GM20431 (cell line): Measurements from ENCODE around the gene DUOX1.
"Not testable (repeated sequence)": the region's sequence is repeated elsewhere in the genome, so short reads cannot be mapped to it uniquely, and the experiment has no call there.

Experiments
- in situ Hi-C: fragments of 300-500 bp; cut with MseI, MboI; formaldehyde crosslinking; loops from one replicate; pipeline ENCODE4 v1.15.0; 2020; ENCODE audit warnings: low sequenced_read_pairs; ENCODE audit not compliant: unreplicated experiment

Gene DUOX1

DNA sequence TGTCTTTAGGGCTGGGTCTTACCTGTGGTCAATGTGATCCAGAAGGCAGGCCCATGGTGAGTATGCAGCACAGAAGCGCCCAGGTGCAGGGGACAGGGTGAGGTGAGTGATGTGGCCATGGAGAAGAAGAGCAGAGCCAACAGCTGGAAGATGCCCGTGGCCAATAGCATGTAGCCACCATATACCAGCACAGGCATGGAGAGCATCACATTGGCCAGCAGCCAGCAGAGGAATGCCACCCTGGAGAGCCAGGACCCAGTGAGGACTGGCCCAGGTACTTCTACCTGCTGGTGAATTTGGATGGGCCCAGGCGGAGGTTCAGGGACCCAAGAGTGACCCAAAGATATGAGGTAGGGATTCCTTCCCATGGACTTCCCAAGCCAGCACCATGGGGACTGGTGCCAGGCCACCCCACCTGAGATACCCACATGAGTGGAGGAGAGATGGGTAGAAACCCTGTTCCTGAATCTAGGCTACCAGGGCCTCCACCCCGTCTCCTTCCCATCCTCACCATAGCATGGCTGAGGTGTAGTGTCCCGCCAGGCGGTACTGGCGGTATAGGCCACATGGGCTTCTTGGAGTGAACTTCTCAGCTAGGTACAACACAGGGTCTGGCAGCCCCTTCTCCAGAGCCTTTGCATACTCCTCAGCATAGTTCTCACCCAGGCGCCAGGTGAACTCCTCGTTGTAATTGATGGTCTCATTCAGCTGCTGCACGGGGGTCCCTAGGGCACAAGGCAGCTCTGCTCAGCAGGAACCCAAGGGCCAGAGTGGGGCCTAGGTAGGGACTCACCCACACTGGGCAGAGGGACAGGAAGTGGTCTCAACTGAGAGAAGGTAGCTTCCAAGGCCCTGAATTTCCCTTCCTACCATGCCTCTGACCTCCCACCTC lies 9.5 kb upstream of the DUOX1 start:
- in situ Hi-C loops: no loop called here

DNA sequence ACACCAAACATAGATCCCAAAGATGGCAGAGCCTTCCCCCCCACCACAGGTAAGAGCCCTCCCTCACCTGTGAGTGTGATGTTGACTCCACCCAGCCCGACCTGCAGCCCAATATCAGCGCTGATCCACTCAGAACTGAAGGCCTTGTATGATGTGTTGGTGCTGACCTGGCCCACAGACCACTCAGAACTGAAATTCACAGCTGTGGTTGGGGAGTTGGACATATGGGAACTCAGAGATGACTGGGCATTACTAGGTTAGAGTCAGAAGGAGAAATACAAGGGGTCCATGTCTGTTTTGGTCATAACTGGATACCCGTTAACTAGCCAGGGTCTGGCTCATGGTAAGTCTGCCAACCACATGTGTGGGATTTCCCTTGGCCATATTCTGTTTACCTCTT lies 8.8 kb upstream of the DUOX1 start:
- in situ Hi-C loops: no loop called here

DNA sequence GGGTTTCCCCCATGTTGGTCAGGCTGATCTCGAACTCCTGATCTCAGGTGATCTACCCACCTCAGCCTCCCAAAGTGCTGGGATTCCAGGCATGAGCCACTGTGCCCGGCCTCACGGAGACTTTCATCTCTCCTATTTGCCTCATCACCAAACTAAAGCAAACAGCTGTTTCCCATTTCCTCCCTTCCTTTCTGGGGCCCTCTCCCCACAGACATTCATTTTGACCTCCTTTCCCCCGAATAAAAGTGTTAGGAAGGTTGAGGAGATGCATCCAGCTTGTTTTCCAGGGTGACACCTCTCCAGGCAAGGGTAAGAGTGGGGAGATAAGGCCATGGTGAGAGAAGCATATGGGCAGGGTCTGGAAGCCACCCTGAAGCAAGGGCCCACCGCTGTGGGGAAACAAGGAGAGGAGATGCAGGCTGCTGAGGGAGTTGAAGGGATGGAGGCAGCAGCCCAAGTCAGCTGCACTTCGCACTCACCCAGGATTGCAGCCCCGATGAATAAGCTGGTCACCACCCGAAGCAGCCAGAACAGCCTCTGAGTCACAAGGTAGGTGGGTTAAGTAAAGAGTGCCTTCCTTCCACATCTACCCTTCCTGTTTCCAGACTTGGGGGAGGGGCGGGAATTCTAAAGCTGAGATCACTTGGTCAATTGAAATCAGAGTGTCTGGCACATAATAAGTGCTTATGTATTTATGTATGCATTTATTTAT lies 7.9 kb upstream of the DUOX1 start:
- in situ Hi-C loops: no loop called here

DNA sequence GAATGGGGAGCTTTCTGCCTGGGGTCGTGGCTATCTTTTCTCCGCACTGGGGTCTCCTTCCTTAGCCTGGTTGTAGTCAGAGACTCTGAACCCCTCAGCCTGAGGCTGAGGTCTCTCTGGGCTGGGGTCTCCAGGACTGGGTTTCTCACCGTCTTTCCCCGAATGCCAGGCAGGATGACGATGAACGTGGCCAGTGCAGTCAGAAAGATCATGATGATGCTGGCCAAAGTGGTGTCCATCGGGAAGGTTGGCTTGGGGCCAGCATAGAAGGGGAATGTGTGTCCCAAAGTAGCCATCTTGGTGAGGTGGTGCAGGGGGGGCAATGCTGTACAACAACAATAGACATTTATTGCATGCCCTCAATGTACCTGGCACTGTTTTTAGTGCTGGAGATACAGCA lies 7.1 kb upstream of the DUOX1 start:
- in situ Hi-C loops: no loop called here

DNA sequence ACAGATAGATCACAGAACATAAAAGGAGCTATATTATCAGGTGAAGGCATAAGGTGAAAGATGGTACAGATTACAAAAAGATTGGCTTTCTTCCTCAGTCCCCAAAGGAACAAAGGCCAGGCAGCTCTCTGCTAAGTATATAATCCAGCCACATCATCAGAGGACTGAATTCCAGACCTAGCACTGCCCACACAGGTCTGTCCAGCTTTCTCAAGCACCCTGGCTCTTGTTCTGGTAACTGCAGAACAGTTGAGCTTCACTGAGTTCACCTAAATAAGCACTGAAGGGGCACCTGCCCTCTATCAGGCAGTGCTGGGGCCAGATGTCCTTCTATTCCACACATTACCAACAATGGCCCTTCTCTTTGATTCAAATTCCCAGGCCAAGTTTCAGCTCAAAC lies 6.4 kb upstream of the DUOX1 start:
- in situ Hi-C loops: no loop called here

- in situ Hi-C loops: no loop called here
Measured at GRCh38 chr15:45126535-45127158, 3.1 kb upstream of the DUOX1 start.

GRCh38 chr15:45128971-45129639 lies 689 bp upstream of the DUOX1 start:
- in situ Hi-C loops: no loop called here

DNA sequence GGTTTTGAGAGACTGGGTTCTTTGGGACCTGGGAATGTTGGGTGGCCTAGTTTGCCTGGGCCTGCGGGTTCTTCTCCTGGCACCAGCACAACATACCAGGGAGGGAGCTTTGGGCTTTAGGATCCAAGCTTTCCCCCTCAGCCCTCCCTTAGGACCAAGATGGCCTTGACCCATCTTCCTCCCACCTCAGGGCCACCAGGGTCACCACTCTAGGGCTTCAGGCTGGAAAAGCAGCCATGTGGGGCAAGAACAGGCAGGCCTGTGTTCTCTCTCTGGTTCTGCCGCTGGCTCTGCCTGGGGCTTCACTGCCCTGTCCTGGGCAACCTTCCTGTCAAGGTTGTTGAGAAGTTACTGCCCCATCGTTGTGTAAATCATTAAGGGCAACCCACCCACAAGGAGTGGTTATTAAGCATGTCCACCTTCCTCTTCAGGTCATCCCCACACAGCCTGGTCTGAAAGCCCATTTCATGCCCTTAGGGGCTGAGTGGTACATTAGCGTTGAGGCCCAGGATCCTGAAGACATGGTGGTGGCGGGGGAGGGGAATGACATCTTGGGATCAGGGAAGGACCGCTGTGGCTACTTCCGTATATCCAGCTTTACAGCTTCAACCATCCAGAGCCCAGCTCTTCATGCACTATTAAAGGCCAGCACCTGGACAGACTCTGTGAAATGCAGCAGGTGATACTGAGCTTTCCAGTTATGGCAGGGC lies 652 bp downstream of the DUOX1 start:
- in situ Hi-C loops: no loop called here

DNA sequence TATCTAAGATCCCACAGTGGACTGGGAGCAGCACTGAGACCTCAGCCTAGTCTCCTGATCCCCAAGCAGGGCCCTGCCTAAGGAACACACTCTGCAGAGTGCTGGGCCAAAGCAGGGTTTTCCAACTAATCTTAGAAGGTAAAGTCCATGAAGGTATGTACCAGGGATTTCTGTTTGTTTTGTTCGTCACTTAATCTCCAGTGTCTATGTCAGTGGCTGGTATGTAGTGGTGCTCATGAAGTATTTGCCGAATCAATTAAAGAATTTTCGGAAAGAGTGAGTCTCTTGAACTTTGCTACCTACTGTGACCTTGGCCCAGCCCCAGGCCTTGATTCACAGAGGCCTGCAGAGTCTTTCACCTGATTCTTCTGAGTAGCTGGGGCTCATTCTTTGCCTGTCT lies 1.7 kb downstream of the DUOX1 start:
- in situ Hi-C loops: no loop called here

DNA sequence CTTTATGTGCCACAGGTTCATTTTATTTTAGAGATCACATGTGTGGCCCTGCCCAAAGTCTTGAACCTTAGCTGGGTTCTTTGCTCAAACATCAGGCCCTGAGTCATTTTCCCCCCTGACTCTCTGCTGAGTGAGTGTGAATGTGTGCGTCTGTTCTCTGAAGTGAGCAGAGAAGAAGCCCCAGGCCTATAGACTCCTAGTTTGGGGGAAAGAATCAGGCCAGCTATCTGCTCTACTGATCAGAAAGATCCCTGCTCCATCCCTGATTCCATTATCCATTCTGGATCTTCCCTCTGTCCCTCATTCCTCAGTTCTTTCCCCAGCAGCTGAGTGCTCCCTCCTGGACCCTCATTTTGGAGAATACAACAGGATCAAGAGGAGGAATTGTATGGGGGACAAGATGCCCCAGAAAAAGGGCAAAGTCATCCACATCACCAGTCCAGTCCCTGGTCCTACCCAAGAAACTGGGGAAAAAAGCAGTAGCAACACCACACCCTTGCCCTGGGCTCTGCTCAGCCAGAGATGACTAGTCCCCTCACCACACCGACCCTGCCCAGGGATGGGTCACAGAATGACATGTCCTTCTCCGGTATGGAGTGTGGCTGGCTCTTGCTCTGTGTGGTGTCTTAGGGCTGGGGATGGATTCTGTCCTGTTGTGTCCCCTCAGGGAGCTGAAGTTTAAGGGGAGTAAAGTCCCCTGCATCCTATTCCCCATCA lies 3.2 kb downstream of the DUOX1 start:
- in situ Hi-C loops: no loop called here

DNA sequence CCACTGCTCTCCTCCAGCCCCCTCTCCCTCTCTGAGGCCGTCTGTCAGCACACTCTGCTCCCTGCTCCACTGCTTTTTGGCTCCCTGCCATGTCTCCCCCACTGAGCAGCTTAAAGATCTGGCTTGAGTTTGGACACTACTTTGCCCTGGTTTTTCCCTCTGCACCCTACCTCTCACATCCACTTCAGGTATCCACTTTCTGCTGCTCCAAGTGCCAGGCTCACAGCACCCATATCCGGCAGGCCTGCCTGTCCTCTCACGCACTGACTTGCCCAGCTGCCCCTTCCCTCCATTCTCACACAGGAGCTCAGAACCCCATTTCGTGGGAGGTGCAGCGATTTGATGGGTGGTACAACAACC lies 3.7 kb downstream of the DUOX1 start:
- in situ Hi-C loops: no loop called here

- in situ Hi-C loops: no loop called here
Measured at GRCh38 chr15:45134046-45134445, 4.3 kb downstream of the DUOX1 start.

DNA sequence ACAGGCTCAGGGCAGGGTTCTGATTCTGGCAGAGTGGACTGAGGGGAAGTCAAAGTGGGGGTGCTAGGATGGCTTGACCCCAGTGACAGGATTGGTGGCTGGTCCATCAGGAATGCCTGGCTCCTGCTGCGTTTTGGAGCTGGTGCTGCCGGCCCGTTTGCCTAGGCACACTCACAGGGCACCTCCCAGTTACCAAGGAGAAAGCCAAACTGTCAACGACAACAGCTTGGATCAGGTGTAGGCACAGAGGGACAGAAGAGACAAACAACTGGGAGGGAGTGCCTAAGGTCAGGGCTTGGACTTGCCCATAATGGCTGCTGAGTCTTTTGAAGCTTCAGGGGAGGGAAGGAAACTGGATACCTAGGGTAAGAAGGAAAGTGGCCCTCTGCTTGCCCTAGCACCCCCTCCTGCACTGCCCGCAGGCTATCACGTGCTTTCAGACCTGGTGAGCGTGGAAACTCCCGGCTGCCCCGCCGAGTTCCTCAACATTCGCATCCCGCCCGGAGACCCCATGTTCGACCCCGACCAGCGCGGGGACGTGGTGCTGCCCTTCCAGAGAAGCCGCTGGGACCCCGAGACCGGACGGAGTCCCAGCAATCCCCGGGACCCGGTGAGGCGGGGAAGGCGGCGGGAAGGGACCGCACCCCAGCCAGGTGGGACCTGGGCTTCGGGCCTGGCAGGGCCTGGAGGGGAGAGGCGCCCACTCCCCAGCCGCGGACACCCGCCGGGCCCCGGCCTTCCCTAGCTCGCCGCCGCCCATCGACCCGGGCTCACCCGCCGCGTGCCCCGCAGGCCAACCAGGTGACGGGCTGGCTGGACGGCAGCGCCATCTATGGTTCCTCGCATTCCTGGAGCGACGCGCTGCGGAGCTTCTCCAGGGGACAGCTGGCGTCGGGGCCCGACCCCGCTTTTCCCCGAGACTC lies 5.1 kb downstream of the DUOX1 start:
- in situ Hi-C loops: no loop called here

DNA sequence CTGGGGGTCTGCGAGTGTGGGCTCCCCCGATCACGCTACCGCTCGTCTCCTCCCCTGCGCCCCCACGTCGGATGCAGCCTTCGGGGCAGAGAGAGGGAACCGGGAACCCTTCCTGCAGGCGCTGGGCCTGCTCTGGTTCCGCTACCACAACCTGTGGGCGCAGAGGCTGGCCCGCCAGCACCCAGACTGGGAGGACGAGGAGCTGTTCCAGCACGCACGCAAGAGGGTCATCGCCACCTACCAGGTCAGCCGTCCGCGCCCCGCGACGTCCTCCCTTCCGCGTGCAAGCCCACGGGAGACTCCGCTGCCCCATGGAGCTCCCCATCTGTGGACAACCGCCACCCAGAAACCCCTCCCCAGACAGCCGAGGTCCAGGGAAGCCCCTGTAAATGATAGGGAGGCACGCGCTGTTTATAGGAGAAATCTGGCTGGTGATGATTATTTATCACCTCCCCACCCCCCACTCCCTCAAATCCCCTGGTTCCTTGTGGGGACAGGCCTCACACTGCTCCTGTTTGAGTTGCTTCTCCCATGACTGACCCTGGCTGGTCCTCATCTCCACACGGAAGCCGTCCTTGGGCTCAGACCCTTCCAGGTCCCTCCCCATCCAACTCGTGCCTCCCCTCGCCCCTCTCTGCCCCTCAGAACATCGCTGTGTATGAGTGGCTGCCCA lies 6.0 kb downstream of the DUOX1 start:
- in situ Hi-C loops: not testable (repeated sequence)

DNA sequence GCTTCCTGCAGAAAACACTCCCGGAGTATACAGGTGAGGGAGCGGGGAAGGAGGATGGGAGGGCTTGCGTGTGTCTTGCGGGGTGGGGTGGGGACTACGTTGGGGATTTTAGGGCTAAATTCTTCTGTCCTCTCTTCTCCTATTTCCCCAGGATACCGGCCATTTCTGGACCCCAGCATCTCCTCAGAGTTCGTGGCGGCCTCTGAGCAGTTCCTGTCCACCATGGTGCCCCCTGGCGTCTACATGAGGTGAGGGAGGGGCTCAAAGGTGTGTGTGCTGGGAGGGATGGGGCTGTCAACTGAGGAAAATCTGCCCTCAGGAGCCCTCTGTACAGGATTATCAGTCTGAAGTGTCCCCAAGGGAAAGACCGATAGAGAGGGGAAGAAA lies 6.6 kb downstream of the DUOX1 start:
- in situ Hi-C loops: no loop called here

DNA sequence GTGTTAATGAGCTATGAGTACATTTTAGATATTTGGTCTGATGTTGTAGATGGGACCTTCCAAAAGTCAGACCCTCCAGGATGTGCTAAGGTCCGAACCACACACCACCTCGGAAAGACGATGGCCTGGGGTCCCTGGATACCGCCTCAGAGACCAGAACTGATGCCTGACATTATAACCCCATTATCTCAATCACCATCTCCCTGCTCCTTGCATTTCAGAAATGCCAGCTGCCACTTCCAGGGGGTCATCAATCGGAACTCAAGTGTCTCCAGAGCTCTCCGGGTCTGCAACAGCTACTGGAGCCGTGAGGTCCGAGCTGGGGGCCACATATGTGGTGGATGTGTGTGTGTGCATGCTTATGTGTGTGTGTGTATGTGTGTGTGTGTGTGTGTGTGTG lies 7.9 kb downstream of the DUOX1 start:
- in situ Hi-C loops: no loop called here

GRCh38 chr15:45138814-45139765 lies 9.3 kb downstream of the DUOX1 start:
- in situ Hi-C loops: no loop called here
